HG02943 (cell line): Measurements from ENCODE around the gene ENOPH1.

Experiments
- ATAC-seq: cut with Tn5 transposase; IDR thresholded peaks from one replicate; pipeline ENCODE4 v1.9.1; 2021; ENCODE audit warnings: mild to moderate bottlenecking, low read depth, moderate library complexity; ENCODE audit not compliant: unreplicated experiment

ENOPH1 gene

DNA sequence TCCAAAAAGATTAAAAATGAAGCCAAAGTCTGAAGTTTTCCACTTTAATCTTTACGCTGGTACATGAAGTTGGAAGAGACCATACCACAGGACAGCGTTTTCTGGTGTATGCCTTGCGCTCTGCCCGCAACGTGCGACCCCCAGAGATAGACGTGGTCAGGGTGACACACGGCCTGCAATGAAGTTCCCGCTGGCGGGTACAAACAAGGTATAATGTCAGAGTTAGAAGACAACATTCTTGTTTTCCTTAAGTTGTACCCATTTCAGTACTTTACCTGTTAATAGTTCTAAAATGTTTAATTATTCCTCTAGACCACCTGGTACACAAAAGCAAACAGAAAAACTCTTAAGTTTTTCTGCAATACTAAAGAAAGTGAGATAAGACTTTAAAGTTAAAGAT, 4.9 kb upstream of the ENOPH1 start:
- no peak for ATAC-seq

DNA sequence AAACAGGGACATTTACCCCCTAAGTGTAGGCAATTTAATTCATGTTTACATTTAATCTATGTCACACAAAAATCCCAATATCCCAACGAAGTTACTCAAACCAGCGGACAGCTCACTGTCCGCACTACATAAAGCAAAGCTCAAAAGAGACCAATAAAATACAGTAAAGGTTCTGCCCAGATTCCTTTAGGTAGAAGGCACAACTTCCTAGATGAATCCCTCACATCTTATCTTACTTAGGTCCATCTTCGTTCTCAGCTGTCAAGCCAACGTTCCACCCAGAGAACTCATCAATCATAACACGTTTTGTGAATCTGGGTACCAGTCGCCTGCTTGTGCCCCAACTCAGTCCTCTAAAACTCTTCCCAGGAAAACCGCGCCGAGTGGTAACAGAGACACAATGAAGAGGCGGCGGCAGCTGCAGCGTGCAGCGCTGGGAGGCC, 1.8 kb upstream of the ENOPH1 start:
- ATAC-seq: no peak

DNA sequence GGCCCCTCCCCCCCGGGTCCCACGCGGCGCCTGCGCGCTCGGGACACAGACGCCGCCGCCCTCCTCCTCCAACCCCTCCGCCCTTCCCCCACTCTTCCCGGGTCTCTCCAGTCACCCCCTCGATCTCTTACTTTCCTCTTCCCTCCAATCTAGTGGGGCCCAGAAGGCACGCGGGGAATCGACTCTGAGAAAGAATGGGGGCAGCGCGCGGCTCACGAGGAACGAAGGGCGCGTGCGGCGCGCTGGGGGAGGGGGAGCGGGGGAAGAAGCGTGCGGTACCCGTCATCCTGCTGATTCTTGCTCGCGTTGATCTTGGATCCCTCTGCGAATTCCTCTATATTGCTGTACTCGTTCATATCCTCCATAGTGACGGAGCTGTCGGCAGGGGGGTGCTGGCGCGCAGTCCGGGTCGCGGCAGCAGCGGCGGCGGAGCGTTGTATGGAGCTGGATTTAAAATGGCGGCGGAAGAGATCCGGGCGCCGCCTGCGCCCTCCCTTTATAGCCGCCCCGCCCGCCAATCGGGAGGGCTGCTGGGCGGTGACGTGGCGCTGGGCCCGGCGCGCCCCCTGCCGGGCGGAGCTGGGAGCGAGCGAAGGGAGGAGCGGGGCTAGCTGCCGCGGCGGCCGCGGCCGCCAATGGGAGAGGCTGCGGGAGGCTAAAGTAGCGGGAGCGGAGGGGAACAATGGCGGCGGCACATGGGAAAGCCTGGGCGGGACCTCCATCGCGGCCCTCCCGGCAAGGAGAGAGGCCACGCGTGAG, 1.2 kb upstream of the ENOPH1 start:
- ATAC-seq: peak; percentile 47

DNA sequence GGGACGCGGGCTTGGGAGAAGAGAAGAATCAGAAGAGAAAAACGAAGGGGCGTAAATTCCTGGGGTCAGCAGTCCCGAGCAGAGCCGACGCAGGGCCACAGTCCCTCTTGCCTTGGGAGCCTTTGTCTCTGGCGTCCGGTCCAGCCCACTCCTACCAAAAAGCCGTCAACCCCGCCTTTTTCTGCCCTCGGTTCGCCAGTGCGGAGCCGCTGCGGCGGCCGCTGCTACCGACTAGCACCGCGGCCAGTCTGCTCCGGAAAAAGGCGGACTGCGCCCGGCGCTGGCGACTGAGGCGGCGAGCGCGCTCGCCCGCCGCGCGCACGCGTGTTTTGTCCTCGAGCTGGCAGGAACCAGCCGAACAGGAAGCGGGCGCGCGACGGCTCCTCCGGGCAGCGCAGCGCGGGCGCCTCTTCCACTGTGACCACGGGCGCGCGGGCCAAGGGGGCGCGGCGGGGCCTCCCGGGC, 630 bp upstream of the ENOPH1 start:
- peak; percentile 17 for ATAC-seq

DNA sequence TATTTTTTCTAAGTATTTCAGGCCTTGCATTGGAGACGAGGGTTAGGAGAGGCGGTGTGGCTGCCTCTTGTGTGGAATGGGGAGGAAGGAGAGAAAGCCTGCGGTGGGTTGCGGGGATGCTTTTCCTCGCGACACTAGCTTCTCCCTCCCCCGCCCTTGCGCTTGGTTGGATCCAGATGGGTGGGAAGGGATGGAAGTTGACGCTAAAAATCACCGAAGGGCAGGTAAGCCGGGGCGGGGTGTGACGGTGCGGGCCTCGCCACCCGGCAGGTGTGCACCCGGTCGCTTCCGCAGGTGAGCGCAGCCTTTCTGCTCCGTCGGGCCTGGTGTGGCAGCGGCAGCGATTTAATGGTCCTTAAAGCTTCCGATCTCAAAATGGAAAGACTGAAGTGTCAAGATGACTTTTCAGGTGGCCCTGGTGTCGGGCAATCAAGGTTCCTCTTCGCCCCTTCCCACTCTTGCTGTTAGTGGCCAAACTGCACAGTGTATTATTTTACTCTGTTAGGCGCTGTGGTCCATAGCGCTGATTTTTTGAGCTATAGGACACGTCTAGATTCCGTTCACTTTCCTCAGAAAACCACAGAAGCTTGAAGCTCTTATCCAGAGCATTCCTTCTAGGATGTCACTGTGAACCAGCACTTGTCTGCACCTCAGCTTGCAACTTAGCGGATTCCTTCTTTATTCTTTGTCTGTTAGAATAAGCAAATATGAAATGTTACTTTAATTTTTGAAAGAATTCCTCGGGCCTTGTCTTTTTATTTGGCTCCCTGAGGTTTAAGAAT, 765 bp downstream of the ENOPH1 start:
- no peak for ATAC-seq

DNA sequence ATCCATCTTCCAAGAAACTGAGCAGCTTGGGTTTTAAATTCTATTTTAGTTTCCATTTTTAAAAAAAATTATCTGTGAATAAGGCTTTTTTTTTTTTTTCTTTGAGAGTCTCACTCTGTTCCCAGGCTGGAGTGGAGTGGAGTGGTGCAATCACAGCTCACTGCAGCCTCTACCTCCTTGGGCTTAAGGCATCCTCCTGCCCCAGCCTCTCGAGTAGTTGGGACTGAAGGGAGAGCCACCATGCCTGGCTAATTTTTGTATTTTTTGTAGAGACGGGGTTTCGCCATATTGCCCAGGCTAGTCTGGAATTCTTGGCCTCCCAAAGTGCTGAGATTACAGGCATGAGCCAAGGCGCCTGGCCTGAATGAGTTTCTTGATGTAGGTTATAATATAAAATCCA, 1.4 kb downstream of the ENOPH1 start:
- no peak for ATAC-seq

DNA sequence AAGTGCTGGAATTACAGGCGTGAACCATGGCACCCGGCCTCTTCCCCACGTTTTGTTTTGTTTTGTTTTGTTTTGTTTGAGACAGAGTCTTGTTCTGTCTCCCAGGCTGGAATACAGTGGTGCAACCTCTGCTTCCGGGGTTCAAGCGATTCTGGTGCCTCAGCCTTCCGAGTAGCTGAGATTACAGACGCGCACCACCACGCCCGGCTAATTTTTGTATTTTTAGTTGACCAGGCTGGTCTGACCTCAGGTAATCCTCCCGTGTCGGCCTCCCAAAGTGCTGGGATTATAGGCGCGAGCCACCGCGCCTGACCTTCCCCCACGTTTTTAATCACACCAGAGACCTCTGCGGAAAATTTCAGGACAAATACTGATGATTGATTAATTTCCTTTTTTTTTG, 2.2 kb downstream of the ENOPH1 start:
- ATAC-seq: no peak

DNA sequence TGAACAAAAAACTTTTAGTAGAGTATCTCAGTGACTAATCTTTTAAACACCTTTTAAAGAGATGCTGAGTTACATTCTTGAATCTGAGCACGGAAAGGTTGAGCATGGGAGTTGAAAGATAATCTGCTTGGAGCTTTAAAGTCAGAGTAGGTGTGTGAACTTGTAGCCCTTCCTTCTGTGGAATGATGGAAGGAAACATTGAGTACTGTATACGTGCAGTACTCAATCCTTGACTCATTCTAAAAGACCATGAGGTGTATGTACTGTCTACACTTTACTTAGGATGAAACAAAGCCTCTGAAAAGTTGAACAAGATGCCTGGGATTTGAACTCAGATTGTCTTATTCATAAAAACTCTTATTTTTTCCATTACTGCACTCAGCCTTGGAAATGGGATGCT, 3.4 kb downstream of the ENOPH1 start:
- ATAC-seq: no peak

DNA sequence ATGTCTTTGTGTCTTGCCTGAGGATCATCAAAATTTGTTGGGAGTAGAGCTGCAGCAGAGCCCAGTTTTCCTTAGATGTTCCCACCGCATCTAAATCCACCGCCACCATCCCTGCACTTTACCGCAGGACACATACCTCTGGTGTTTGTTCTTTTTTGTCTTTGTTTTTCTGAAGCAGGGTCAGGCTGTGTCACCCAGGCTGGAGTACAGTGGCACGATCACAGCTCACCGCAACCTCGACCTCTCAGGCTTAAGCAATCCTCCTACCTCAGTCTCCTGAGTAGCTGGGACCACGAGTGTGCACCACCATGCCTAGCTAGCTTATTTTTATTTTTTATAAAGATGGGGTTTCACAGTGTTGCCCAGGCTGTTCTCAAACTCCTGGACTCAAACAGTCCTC, 4.6 kb downstream of the ENOPH1 start:
- ATAC-seq: no peak

DNA sequence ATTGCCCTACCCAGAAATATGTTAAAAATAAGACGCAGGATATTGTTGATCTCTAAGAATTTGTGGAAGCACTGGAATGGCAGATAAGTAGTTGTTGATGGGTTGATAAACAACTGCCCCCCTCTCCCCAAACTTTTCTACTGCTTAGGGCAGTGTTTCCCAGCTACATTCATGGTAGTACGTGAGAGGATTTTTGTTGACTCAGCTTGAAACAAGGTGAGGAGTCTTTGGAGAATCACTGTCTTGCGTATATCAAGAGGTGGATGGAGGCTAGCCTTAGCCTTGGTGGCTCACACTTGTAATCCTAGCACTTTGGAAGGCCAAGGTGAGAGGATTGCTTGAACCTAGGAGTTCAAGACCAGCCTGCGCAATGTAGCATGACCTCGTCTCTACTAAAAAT, 5.7 kb downstream of the ENOPH1 start:
- ATAC-seq: no peak

DNA sequence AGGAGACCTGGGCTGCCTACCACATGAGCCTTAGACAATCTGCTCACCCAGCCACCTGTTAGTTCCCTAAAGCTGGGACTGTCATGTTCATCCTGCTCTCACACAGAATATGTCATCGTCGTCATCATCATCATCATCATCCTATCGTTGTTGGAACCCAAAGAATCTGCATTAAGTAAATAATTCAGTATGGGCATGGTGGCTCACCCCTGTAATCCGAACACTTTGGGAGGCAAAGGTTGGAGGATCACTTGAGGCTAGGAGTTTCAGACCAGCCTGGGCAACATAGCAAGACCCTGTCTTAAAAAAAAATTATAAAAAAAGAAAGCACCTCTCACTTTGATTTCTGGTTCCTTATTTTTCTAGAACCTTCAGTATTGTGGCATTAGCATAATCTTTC, 6.4 kb downstream of the ENOPH1 start:
- ATAC-seq: no peak

DNA sequence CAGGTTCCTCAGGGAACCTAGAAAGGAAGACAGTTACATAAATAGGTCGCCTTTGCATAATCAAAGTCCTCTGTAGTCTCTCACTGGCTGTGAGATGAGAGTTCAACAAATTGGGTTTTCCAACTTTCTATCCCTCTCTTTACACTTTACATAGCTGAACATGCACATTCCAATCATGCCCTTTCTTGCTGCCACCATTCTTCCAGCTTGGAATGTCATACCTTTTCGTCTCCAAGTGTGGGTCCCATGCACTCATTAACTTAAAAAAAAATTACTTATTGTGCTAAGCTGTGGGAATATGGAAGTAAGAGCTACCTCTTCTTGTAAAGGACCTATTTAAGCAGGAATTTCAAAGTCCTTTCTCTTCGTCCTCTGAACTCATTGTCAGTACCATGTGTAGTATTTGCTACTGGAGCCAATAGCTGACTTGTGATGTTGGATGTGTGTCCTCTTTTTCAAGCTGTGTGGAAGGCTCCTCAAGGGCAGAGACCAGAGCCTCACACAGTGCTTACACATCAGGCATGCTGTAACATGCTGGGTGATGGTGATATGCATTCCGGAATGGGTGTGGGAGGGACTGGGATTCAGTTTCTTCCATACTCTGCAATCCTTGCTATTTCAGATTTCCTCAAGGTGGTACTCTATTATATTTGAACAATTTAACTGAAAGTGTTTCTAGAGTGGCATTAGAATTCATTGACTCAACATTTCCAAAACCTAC, 7.1 kb downstream of the ENOPH1 start:
- no peak for ATAC-seq

DNA sequence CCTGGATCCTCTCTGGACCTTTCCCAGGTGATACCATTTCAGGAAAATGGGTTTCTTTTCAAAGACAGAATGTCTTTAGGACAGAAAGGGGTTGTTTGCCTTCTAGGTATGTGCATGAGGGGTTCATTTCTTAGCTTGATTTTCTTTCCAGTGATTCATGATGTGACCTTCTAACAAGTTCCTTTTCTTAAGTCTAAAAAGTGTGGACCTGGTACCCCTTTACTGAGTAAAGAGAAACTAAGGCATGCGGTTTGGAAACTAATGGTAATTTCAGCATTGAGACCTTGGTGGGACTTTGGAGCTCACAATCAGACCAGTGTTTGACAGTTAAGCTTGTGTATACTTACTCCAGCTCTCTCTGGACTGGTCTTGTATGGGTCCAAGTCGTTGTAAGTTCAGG, 8.7 kb downstream of the ENOPH1 start:
- ATAC-seq: no peak

DNA sequence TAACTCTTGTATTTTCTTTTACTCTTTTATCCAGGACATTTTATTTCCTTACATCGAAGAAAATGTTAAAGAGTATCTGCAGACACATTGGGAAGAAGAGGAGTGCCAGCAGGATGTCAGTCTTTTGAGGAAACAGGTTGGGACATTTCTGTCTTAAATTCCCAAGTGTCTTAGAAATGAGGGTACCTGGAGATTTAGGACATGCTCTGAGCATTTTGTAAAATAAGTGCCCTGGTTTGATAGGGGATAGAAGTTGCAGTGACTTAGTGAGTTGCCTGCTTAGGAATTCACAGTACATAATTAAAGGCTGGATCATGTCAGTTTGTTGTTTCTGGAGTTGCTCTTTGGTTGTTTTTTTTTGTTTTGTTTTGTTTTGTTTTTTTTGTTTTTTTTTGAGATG, 17.5 kb downstream of the ENOPH1 start:
- ATAC-seq: no peak

DNA sequence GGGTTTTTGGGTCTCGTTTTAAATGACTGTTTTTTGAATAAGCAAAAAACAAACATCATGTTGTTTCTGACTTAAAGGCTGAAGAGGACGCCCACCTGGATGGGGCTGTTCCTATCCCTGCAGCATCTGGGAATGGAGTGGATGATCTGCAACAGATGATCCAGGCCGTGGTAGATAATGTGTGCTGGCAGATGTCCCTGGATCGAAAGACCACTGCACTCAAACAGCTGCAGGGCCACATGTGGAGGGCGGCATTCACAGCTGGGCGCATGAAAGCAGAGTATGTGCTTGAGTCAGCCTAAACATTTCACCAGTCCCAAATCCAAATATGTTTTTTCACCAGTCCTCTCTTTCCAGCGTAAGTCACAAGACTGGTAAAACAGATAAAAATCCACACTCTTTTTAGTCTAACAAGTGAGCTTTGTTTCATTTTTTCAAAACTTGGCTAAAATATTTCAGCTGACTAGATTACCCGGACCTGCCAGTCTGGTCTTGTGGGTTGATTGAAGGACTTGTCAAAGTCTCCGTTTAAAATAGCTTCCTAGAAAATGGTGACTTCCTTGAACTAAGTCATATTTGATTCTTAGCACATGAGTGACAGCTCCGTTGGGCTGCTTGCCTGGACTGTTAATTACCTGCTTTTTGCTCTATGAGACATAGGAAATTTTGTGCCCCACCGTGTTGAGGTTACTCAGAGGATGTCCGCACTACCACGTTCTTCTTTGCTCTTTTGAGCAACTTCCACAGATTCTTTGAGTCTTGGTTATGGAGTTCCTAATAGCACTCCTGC, 20.8 kb downstream of the ENOPH1 start:
- ATAC-seq: no peak

DNA sequence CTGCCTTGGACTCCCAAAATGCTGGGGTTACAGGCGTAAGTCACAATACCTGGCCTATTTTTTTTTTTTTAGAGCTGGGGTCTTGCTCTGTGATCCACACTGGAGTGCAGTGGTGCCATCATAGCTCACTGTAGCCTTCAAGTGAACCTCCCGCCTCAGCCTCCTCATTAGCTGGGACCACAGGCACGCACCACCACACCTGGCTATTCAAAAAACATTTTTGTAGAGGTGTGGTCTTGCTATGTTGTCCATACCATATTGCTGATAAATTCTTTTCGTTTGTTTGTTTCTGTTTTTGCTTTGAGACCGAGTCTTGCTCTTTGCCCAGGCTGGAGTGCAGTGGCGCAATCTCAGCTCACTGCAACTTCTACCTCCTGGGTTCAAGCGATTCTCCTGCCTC, 21.6 kb downstream of the ENOPH1 start:
- no peak for ATAC-seq

DNA sequence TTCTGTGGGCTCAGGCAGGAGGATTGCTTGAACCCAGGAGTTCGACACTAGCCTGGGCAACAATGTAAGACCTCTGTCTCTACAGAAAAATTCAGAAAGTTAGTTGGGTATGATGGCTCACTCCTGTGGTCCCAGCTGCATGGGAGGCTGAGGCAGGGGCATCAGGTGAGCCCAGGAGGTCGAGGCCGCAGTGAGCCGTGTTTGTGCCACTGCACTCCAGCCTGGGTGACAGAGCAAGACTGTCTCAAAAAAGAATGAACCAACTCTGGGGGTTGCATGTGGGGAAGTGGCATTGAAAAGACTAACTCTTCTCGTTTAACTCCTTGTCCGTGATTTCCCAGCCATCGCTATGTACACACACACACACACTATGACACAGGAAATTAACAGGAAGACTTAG, 26.9 kb downstream of the ENOPH1 start:
- no peak for ATAC-seq

DNA sequence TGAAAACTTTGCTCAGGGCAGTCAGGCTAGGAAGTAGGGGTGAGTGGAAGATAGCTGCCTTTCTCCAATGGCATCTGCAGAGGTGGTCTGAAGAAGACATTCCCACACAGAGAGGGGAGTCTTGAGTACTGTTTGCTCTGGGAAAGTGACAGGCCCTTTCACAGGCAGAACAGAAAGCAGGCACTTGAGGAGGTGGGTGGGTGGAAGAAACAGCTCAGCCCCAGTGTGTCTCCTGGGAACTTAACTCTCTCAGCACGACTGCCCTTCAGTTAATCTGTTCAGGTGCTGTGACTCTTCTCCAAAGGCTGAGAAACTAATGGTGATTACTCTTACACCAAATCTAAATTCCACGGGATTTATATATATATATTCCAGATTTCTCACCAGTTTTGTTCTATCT, 28.3 kb downstream of the ENOPH1 start:
- no peak for ATAC-seq

DNA sequence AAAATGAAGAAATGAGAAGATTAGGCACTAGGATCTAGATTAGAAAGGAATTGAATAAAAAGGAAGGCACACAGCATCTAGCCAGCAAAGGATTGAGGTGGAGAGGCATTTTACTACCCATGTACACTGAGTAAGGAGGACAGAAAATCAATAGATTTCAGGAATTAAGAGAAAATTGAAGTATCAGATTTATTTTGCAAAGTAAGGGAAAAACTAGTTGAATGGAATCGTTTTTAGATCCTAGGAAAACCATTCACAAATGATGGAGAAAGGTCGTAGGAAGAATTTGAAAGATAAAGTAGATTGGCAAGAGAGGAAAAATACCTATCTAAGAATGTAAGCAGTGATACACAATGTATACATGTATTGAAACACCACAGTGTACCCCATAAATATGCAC, 31.3 kb downstream of the ENOPH1 start:
- ATAC-seq: no peak

DNA sequence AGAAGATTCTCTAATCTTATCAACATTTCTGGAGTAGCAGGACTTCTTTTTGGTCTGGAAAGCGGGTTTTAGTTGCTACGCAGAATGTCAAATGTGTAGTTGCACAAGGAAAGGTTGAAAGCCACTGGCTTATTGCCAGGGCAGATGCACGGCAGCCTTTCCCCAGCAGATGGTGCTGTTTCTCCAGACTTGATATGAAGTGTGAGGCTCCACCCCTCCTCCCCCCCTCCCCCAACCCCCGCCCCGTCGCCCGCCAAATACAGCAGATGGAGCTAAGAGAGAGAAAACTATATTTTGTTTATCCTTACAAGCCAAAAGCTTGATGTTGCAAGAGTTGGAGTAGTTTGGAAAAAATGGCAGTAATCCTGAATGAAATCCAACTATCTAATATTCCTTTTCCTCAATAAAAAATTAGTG, 32.0 kb downstream of the ENOPH1 start:
- peak; percentile 73 for ATAC-seq

DNA sequence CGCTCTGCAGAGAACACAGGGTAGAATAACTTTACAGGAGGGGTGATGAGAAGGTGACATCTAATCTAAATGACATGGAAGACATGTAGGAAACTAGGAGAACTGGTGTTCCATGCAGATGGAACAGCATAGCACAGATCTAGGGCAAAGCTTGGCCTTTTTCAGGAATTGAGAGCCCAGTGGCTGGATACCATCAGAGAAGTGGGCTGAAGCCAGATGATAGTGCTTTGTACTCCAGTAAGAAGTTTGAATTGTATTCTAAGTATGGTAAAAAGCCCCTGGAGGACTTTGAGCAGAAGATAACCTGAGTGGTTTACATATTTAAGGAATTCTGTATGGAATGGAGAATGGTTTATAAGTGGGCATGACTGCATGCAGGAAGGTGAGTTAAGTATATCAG, 32.8 kb downstream of the ENOPH1 start:
- no peak for ATAC-seq
